Liver (tissue), 3 donors: ENCODE results near the gene SYNPR.

ENCODE experiments used
- EGR1 ChIP-seq, 2 donors: IDR thresholded peaks; 2 replicates each; pipeline ENCODE4 v1.6.1; 2016 to 2018; ENCODE audit warnings: antibody characterized with exemption in 2 of 2, low read depth in 2 of 2
- GABPA ChIP-seq, 2 donors: IDR thresholded peaks in 1 of 2; conservative IDR thresholded peaks in 1 of 2; 2 replicates each; pipeline ENCODE4 v1.6.1; 2016; ENCODE audit warnings: antibody characterized with exemption in 2 of 2, mild to moderate bottlenecking in 1 of 2, moderate library complexity in 1 of 2
- RAD21 ChIP-seq, 2 donors: IDR thresholded peaks; 2 replicates each; pipeline ENCODE4 v1.6.1; 2016; ENCODE audit warnings: antibody characterized with exemption in 2 of 2, mild to moderate bottlenecking in 2 of 2
- SP1 ChIP-seq: IDR thresholded peaks from 2 replicates; pipeline ENCODE4 v1.6.1; 2018; ENCODE audit warnings: antibody characterized with exemption, mild to moderate bottlenecking
- TAF1 ChIP-seq: conservative IDR thresholded peaks from 2 replicates; pipeline ENCODE4 v1.6.1; 2016; ENCODE audit warnings: antibody characterized with exemption, mild to moderate bottlenecking
- TF ChIP-seq, protein P1 (sequence below): fragments of 150-350 bp; IDR thresholded peaks from 2 replicates; pipeline ENCODE4 v1.5.1; 2017; ENCODE audit warnings: improper control_type of control experiment, low read depth, low read length; ENCODE audit not compliant: missing input control
- TF ChIP-seq, protein P2 (sequence below): IDR thresholded peaks from 2 replicates; pipeline ENCODE4 v1.6.1; 2016; ENCODE audit warnings: antibody characterized with exemption
- TF ChIP-seq, protein P3 (sequence below): IDR thresholded peaks from 2 replicates; pipeline ENCODE4 v1.6.1; 2016; ENCODE audit warnings: antibody characterized with exemption
- TF ChIP-seq, protein P4 (sequence below): IDR thresholded peaks from 2 replicates; pipeline ENCODE4 v1.6.1; 2016; ENCODE audit warnings: antibody characterized with exemption, mild to moderate bottlenecking
- donor health status: healthy.
- donor health status: healthy.

DNA sequence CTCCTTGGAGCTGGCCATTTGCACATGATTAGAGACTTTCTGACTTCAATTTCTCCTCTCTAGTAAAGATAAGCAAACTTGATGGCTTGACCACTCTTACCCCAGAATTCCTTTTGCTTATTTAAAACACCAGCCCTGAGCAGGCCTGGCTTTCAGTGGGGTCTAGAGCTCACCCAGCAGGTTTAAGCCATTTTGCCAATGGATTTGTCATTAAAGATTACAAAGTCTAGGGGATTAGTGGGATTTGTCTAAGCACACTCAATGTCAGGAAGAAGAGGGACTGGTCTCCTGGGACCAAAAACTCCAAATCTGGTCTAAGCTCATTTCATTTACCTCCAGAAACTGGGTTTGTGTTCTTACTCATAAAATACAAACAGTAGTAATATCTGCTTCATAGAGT lies 317.1 kb downstream of the SYNPR start:
- TF ChIP-seq TAF1 (no peak), SP1 (no peak), GABPA (IDR thresholded peaks at IDR 0.05 in 1 of 2, conservative IDR thresholded peaks at IDR 0.05 in 1 of 2) (no peak), EGR1 (IDR thresholded peaks at IDR 0.05; ENCODE audit: low read depth in 2 of 2) (no peak), RAD21 (IDR thresholded peaks at IDR 0.05) (no peak)
- TF ChIP-seq, protein P1, sequence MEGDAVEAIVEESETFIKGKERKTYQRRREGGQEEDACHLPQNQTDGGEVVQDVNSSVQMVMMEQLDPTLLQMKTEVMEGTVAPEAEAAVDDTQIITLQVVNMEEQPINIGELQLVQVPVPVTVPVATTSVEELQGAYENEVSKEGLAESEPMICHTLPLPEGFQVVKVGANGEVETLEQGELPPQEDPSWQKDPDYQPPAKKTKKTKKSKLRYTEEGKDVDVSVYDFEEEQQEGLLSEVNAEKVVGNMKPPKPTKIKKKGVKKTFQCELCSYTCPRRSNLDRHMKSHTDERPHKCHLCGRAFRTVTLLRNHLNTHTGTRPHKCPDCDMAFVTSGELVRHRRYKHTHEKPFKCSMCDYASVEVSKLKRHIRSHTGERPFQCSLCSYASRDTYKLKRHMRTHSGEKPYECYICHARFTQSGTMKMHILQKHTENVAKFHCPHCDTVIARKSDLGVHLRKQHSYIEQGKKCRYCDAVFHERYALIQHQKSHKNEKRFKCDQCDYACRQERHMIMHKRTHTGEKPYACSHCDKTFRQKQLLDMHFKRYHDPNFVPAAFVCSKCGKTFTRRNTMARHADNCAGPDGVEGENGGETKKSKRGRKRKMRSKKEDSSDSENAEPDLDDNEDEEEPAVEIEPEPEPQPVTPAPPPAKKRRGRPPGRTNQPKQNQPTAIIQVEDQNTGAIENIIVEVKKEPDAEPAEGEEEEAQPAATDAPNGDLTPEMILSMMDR, result no peak
- TF ChIP-seq, protein P2, sequence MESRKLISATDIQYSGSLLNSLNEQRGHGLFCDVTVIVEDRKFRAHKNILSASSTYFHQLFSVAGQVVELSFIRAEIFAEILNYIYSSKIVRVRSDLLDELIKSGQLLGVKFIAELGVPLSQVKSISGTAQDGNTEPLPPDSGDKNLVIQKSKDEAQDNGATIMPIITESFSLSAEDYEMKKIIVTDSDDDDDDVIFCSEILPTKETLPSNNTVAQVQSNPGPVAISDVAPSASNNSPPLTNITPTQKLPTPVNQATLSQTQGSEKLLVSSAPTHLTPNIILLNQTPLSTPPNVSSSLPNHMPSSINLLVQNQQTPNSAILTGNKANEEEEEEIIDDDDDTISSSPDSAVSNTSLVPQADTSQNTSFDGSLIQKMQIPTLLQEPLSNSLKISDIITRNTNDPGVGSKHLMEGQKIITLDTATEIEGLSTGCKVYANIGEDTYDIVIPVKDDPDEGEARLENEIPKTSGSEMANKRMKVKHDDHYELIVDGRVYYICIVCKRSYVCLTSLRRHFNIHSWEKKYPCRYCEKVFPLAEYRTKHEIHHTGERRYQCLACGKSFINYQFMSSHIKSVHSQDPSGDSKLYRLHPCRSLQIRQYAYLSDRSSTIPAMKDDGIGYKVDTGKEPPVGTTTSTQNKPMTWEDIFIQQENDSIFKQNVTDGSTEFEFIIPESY, result no peak
- TF ChIP-seq, protein P3, sequence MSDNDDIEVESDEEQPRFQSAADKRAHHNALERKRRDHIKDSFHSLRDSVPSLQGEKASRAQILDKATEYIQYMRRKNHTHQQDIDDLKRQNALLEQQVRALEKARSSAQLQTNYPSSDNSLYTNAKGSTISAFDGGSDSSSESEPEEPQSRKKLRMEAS, result no peak
- TF ChIP-seq, protein P4, sequence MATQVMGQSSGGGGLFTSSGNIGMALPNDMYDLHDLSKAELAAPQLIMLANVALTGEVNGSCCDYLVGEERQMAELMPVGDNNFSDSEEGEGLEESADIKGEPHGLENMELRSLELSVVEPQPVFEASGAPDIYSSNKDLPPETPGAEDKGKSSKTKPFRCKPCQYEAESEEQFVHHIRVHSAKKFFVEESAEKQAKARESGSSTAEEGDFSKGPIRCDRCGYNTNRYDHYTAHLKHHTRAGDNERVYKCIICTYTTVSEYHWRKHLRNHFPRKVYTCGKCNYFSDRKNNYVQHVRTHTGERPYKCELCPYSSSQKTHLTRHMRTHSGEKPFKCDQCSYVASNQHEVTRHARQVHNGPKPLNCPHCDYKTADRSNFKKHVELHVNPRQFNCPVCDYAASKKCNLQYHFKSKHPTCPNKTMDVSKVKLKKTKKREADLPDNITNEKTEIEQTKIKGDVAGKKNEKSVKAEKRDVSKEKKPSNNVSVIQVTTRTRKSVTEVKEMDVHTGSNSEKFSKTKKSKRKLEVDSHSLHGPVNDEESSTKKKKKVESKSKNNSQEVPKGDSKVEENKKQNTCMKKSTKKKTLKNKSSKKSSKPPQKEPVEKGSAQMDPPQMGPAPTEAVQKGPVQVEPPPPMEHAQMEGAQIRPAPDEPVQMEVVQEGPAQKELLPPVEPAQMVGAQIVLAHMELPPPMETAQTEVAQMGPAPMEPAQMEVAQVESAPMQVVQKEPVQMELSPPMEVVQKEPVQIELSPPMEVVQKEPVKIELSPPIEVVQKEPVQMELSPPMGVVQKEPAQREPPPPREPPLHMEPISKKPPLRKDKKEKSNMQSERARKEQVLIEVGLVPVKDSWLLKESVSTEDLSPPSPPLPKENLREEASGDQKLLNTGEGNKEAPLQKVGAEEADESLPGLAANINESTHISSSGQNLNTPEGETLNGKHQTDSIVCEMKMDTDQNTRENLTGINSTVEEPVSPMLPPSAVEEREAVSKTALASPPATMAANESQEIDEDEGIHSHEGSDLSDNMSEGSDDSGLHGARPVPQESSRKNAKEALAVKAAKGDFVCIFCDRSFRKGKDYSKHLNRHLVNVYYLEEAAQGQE, result no peak
